GM19238 (cell line): Measurements from ENCODE around the gene SMARCAL1.
A peak's percentile ranks its signal among the peaks of the same experiment; 100 is the strongest.

Experiments
- DNase-seq: peaks from one replicate; pipeline ENCODE4 v3.0.0; 2011; ENCODE audit warnings: low spot score; ENCODE audit not compliant: insufficient read length

SMARCAL1 gene

GRCh38 chr2:216475767-216476166 lies 63.5 kb downstream of the SMARCAL1 start:
- DNase-seq = no peak

DNA sequence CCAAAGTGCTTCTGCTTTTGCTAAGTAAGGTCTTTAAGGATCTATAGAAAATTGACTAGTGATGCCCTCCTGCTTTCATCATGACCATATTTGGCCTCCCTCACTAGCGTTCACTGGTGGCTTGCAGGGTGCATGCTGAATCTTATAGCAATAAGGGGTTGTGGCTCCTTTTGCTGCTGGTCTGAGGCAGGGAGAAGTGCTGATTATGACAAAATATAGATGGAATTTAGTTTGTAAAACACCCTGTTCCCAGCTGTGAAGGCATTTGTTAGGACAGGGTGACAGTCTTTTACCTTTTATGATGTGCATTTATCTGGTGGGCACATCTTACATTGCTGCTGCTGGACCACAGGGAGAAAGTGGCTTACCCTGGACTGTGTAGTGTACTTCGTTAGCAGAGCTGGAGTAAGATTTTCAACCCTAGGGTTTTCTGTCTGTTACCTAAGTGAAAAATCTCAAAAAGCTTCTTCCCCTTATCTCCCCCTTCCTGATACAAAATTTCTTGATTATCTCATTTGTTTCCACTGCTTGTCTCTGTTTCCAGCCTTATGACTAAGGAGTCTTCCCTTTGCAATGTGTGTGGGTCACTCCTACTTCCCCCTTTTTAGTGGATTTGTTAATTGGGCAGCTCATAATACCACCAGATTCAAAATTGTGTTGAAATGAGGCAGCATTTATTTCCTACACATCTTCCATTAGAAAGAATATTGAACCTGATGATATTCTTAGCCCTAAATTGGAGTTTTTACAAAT lies 65.2 kb downstream of the SMARCAL1 start:
- no peak for DNase-seq

DNA sequence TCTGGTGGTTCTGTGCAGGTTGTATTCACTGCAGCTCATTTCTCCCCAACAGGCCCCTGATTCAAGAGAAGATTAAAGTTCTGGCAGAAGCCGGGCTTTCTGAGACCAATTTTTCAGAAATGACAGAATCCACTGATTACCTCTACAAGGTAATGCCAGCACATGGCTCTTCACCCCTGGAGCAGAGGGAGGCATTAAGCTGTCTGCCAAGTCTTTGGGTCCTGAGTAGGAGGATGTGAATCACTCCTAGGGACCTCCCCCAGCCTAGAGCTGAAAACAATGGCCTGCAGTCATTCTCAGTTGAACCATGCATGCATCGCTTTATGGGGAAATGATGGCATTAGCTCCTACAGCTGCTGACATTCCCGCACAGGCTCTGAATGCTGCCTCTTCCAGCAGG lies 65.9 kb downstream of the SMARCAL1 start:
- DNase-seq = no peak

GRCh38 chr2:216478791-216479190 lies 66.5 kb downstream of the SMARCAL1 start:
- DNase-seq = no peak

GRCh38 chr2:216480221-216480620 lies 67.9 kb downstream of the SMARCAL1 start:
- DNase-seq = no peak

DNA sequence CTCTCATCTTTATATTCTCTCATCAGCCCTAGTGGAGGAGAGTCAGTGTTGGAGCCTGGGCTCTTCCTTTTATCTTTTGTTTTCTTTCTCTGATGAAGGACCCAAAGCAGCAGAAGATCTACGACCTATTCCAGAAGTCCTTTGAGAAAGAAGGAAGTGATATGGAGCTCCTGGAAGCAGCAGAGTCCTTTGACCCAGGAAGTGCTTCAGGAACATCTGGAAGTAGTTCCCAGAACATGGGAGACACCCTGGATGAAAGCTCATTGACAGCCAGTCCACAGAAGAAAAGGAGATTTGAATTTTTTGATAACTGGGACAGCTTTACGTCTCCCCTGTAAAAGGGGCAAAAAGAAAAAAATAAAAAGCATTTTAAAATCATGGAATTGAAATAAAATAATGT lies 70.4 kb downstream of the SMARCAL1 start:
- no peak for DNase-seq

DNA sequence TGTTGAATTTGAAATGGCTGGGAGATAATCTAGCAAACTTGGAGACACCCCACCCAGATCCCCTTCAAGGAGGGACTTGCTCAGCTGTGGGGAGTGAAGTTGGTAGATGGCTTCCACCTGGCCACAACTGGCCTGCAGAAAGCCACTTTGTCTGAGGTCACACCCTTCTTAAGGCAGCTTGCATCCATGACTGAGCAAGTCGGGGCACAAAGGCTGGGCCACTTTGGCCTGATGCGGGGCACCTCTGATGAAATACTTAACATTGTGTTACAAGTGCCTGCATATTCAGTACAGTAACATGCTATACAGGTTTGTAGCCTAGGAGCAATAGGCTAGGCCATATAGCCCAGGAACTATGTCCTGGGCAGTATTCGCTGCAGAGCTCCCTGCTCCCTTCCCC lies 73.0 kb downstream of the SMARCAL1 start:
- DNase-seq = no peak

DNA sequence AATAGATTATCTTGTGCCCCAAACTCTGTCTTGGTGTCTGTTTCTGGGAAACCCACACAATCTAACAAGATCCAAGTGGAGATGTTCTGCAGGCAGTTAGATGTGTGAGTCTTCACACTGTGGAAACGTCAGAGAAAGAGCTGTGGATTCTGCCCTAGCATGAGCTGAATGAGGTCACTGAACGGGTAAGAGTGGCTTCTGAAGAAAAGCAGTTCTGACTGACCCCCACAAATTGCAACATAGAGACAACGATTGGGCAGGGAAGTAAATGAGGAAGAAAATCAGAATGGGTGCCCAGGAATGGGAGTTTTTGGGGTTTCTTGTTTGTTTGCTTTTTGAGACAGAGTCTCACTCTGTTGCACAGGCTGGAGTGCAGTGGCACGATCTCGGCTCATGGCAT lies 73.5 kb downstream of the SMARCAL1 start:
- no peak for DNase-seq

- DNase-seq = no peak
Observed at GRCh38 chr2:216486271-216486670, 74.0 kb downstream of the SMARCAL1 start.

DNA sequence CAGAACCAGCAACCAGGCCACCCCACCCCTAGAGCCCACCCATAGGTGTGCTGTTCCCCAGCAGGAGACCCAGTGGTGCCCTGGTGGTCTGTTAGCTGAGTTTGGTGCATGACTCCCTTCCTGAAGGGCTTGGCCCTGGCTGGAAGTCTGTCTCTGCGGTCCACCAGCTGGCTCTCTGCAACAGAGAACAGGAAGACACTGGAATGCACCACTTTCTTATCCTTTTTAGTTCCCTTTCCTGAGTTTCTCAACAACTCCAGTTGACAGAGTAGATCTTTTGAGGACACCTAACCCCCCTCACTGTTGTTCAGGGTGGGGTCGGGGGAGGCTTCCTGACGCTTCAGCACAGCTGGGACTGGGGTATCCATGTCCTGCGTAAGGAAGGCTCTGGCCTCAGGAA lies 74.4 kb downstream of the SMARCAL1 start:
- no peak for DNase-seq

GRCh38 chr2:216490061-216490460 lies 77.8 kb downstream of the SMARCAL1 start:
- DNase-seq = no peak

- DNase-seq = no peak
Observed at GRCh38 chr2:216491793-216492596, 79.7 kb downstream of the SMARCAL1 start.

DNA sequence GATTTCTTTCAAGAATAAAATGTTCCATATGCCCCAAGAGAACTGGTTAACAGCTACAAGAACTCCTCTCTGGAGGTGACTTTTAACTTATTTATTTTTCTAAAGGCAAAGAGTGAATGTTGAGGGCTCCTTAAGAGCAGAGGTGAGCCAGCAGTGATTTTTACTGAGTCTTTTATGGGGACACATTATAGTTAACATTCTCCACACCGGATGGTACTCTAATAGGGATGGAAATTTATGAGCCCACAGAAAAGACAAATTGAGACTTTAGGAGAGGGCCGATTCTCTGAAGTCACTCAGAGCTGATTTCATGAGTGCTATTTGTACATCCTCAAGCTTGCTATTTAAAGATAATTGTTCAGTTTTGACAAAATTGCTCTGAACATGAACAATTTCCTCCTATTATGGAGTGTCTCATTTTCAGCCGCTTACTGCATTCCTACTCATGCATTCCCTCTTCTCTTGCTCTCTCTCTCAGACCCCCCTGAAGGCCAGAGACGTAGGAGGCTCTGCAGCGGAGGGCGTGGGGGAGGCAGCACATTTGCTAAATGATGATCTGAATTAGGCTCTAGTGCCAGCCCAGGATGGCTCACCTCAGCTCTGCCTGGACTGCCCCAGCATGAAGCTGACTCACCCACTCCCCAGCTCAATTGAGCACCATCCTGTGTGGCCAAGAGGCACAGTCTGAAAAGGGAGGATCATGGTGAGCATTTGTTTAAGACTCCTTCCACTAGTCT lies 80.5 kb downstream of the SMARCAL1 start:
- DNase-seq = no peak

GRCh38 chr2:216493334-216493685 lies 81.0 kb downstream of the SMARCAL1 start:
- no peak for DNase-seq

DNA sequence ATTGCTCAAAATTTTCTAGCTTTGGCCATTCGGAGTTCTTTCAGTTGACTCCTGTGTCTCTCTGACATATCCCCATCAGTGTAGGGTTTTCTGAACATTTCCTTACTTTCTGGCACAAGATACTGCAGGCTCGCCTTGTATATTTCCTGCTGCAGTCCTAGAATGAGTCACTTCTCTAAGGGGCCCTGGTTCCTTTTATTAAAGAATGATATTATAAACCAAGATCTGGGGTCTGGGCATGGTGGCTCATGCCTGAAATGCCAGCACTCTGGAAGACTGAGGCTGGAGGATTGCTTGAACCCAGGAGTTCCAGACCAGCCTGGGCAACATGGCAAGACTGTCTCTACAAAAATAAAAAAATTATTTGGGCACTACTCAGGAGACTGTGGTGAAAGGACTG lies 83.4 kb downstream of the SMARCAL1 start:
- no peak for DNase-seq

GRCh38 chr2:216497382-216498069 lies 85.2 kb downstream of the SMARCAL1 start:
- DNase-seq = no peak

DNA sequence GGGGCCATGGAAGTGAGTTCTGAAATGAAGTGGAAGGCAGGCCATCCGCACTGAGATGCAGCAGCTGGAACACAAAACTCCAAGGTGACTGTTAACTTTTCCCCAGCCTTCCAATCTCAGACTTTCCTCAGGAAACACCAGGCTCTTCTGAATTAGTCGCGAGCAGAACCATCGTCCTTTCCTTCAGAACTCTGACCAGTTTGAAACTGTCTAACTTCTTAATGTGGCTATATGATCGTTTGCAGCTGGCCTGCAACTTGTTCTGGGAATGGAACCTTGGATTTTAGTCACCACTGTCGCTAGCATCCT lies 85.7 kb downstream of the SMARCAL1 start:
- DNase-seq = no peak

- peak; percentile 82 for DNase-seq
Observed at GRCh38 chr2:216498379-216499352, 86.4 kb downstream of the SMARCAL1 start, which contains the start of gene RPL37A. Gene RPL37A (plus strand): TSS chr2:216498844. CDS start chr2:216498875, 31 bp downstream.

- DNase-seq = no peak
Observed at GRCh38 chr2:216499641-216500218, 87.4 kb downstream of the SMARCAL1 start.

- no peak for DNase-seq
Observed at GRCh38 chr2:216500572-216500971, 88.3 kb downstream of the SMARCAL1 start.
